ENCODE results near the gene METTL16.
"Not testable (repeated sequence)": the region's sequence is repeated elsewhere in the genome, so short reads cannot be mapped to it uniquely, and the experiment has no call there.

METTL16 gene

DNA sequence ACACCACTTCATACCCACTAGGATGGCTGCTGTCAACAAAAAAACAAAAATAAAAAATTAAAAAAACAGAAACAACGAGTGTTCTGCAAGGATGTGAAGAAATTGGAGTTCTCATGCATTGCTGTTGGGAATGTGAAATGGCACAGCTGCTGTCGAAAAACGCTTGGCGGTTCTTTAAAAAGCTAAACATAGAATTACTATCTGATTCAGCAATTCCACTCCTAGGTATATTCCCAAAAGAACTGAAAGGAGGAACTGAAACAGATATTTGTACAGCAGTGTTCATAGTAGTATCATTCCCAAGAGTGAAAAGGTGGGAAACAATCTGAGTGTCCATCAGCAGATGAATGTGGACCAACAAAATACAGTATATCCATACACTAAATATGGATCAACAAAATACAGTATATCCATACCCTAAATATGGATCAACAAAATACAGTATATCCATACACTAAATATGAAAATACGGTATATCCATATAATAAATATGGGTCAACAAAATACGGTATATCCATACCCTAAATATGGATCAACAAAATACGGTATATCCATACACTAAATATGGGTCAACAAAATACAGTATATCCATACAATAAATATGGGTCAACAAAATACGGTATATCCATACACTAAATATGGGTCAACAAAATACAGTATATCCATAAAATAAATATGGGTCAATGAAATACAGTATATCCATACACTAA, 8.7 kb downstream of the METTL16 start:
- DNase-seq, result no peak

DNA sequence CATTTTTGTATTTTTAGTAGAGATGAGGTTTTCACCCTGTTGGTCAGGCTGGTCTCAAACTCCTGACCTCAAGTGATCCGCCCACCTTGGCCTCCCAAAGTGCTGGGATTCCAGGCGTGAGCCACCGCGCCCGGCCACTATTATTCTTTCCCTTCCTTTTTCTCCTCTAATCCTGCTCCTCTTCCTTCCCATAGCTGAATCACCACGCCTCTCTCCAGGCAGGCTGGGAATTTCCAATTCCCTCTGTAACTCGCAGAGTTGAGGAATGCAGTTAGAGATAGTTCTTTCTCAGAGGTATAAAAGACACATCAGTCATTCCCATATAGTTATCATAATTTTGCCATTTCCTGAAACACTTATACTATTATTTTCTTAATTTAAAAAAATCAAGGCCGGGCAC, 11.2 kb downstream of the METTL16 start:
- DNase-seq, result no peak

DNA sequence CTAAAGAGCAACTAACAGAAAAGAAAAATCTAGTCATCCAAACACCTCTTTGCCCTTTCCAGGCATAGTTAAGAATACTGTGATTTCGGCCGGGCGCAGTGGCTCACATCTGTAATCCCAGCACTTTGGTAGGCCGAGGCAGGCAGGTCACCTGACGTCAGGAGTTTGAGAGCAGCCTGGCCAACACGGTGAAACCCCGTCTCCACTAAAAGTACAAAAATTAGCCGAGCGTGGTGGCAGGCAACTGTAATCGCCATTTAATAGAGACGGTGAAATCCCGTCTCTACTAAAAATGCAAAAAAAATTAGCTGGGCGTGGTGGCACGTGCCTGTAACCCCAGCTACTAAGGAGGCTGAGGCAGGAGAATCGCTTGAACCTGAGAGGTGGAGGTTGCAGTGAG, 22.4 kb downstream of the METTL16 start:
- DNase-seq, result not testable (repeated sequence)

DNA sequence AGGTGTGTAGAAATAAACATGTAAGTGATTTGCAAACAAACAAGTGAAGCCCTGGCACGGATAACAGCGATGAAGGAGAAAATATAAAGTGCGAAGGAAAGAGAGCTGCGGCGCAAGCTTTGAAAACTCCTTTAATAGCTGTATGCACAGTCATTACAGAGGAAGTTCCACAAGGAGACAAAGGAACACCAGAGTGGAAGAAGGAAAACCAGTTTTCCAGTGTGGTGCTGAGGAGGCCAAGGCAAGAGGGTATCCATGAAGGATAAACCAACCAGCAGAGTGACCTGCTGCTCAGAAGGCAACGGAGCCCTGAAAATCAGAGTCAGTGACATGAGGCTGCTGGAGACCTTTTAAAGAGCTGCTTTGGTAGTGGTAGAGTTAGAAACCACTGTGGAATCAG, 24.4 kb downstream of the METTL16 start:
- DNase-seq, result no peak

DNA sequence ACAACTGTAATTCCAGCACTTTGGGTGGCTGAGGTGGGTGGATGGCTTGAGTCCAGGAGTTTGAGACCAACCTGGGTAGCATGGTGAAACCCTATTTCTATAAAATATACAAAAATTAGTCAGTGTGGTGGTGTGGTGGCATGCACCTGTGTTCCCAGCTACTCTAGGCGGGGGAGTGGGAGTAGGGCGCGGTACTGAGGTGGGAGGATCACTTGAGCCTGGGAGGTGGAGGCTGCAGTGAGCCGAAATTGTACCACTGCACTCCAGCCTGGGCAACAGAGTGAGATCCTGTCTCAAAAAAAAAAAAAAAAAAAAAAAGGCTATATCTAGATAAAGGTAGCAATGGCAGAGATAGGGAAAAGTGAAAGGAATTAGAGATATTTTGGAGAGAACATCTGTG, 25.0 kb downstream of the METTL16 start:
- not testable (repeated sequence) for DNase-seq

DNA sequence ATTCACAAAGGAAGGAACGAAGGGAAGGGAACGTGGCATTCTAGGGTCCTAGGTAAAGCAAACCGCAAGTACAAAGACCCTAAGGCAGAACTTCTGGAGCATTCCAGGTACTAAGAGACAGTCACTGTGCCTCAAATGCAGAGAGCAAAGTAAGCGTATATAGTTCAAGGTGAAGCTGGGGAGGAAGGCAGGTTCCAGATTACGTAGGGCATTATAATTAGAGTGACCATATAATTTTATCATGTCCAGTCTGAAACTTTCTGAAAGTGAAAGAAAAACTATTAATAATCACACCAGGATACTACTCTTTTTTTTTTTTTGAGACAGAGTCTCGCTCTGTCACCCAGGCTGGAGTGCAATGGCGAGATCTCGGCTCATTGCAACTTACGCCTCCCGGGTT, 25.7 kb downstream of the METTL16 start:
- no peak for DNase-seq

DNA sequence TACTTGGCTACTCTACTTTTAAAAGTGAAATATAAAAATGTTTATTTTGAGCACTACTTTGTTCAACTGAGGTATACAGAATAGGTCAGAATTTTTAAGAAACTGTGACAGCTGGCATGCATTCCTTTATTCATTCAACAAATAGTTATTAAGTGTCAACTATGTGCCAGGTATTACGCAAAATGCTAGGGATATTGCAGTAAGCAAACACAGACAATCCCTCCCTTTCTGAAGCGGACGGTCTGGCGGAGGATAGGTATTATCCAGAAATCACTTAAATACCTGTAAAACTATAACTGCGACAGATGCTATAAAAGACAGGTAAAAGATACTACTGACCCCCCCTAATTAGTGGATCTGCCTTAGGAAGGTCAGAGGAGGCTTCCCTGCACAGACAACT, 26.1 kb downstream of the METTL16 start:
- no peak for DNase-seq

DNA sequence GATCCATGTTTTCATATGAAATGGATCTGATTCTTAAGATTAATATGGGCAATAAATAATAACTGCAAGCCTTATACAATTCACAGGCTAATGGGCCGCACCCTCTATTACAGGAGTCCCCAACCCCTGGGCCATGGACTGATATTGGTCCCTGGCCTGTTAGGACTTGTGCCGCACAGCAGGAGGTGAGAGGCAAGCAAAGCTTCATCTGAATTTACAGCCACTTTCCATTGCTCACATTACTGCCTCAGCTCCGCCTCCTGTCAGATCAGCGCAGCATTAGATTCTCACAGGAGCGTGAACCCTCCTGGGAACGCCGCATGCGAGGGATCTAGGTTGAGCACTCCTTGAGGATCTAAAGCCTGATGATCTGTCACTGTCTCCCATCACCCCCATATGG, 26.8 kb downstream of the METTL16 start:
- no peak for DNase-seq

DNA sequence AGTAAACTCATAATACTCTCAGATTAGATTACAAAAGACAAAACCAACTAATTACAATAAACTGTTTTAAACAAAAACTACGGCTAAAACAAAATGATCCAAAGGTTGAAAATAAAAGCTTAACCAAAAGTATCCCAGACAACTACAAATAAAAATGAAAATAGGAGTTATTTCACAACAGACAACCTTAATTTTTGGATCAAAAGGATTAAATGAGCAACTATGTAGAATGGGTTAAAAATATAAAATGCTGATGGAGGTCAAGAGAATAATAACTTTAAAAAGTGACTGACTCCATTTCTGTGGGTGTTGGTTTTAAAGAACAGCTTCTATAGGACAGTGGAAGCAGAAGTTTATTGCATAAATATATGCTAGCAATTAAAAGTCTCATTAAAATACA, 28.6 kb downstream of the METTL16 start:
- no peak for DNase-seq

DNA sequence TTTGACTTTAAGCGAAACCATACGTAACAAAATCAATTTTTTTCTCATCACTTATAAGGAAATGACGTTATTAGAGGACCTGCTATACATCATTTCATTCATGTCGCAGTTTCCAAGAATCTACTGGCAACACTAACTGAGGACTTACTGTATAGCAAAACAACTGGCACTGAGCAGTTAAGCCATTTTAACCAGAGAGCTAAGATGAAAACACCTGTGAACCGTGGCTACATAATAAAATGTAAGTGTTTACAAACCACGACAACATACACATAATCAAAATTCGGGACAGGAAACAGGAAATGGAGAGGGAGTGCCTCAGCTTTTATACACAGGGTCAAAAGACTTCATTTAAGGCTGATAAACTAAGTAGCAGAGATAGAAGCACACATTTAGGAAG, 29.5 kb downstream of the METTL16 start:
- DNase-seq, result no peak

DNA sequence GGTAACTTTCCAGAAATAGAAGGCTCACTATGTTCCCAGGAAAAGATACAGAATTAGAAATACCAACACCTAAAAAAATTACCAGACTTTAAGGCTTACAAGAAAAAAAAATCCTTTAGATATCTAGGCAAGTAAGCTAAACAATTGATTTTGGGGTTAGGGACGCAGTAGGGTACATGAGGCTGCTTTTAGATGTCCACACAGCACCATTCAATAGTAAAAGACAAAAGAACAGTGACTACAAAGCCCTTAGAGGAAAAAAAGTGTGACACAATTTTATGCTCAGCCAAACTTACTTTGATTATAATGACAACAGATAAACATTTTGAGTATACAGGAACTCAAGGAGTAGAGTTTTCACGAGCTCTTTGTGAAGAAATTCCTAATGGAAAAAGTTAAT, 29.9 kb downstream of the METTL16 start:
- no peak for DNase-seq

DNA sequence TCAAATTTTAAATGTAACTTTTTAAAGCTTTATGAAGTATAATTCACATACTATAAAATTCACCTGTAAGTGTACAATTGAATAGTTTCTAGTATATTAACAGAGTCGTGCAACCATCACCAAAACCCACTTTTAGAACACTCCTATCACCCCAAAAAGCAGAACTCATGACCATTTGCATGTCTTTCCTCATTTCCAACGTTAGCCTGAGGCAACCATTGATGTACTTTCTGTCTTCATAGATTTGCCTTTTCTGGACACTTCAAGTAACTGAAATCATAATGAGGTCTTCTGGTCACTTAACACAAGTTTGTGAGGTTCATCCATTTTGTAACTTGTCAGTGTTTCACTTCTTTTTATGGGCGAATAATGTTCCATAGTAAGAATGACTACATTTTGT, 33.2 kb downstream of the METTL16 start:
- DNase-seq, result no peak

DNA sequence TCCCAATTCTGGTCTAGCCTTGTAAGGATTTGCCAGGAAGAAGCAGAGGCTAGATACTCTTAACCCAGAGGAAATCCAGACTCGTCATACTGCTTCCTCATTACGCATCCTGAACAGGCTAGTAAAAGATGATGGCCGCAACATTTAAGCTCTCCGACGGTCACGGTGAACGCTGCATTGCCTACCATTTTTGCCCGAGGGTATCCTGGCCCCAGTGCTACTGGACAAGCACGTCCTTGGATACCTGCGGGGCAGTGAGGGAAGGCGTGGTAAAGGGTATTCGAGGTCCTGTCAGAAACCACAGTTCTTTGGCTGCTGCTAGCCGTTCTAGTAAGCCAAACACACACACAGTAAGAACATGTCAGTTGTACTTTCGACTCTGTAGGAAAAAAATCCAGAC, 36.6 kb downstream of the METTL16 start:
- DNase-seq, result no peak

DNA sequence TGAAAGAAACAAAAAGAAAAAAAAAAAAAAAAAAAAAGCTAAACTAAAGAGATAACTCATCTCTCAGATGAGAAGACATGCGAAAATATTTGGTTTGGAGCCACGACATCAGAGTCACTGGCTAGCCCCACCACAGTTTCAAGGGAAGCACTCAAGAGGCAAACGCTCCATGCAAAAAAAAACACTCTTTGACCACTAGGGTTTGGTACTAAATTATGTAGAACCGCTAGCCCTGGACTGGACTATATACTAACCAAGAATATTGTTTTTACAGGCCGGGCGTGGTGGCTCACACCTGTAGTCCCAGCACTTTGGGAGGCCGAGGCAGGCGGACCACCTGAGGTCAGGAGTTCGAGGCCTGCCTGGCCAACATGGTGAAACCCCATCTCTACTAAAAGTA, 37.3 kb downstream of the METTL16 start:
- DNase-seq, result no peak

DNA sequence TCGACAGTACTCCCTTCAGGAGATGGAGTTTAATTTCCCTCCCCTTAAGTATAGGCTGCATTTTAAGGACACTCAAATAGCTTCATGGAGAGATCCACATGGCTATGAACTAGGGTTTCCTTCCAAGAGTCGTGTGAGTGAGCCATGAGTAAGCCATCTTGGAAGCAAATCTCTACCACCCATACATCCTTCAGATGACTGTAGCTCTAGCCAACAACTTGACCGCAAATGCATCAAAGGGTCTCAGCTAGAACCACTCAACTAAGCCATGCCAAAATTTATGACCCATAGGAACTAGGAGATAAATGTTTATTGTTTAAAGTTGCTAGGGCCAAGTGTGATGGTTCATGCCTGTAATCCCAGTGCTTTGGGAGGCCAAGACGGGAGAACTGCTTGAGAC, 43.4 kb downstream of the METTL16 start:
- DNase-seq, result peak; percentile 97

DNA sequence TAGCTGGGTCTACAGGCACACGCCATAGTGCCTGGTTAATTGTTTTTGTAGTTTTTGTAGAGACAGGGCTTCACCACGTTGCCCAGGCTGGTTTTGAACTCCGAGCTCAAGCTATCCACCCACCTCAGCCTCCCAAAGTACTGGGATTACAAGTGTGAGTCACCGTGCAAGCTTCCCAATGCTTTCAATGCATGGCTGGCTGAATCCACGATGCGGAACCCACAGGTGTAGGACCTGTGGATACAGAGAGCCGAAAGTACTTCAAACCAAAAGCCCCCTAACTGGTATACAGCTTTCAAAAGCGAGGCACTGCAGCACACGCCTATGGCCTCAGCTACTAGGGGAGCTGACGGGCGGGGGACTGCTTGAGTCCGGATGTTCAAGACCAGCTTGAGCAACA, 44.8 kb downstream of the METTL16 start:
- DNase-seq, result no peak

DNA sequence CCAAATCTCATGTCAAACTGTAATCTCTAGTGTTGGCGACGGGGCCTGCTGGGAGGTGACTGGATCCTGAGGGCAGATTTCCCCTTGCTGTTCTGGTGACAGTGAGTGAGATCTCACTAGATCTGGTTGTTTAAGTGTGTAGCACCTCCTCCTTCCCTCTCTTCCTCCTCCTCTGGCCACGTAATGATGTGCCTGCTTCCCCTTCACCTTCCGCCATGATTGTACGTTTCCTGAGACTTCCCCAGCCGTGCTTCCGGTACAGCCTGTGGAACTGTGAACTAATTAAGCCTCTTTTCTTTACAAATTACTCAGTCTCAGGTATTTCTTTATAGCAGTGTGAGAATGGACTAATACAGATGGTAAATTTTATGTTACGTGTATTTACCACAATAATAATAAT, 49.2 kb downstream of the METTL16 start:
- no peak for DNase-seq

DNA sequence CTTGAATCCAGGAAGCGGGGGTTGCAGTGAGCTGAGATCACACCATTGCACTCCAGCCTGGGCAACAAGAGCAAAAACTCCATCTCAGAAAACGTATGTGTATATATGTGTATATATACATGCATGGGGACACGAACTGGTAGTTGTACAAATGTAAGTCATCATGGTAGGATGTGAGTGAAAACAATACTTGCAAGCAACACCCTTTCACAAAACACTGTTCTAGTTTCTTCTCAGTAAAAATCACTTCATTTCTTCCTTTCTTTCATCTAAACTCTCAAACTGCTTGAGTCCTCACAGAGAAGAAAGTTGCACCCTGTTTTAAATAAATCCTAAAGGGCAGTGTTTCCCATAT, 51.8 kb downstream of the METTL16 start:
- DNase-seq, result no peak

DNA sequence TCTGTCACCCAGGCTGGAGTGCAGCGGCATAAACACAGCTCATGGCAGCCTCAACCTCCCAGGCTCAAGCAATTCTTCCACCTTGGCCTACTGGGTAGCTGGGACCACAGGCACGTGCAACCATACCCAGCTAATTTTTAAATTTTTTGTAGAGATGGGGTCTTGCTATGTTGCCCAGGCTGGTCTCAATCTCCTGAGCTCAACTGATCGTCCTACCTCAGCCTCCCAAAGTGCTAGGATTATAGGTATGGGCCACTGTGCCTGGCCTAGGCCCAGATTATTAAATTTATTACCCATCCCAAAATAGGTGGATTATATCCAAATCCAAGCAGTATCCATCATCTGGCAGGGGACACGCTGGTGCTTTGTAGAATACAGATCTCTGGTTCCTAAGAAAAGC, 53.8 kb downstream of the METTL16 start:
- DNase-seq, result no peak

DNA sequence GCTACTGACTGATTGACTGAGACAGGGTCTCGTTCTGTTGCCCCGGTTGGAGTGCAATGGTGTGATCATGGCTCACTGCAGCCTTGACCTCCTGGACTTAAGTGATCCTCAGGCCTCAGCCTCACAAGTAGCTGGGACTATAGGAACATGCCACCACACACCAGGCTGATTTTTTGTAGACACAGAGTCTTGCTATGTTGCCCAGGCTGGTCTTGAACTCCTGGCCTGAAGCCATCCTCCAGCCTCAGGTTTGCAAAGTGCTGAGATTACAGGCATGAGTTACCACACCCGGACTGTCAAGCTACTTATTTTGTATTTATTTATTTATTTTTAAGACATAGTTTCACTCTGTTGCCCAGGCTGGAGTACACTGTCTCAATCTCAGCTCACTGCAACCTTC, 55.2 kb downstream of the METTL16 start:
- no peak for DNase-seq

DNA sequence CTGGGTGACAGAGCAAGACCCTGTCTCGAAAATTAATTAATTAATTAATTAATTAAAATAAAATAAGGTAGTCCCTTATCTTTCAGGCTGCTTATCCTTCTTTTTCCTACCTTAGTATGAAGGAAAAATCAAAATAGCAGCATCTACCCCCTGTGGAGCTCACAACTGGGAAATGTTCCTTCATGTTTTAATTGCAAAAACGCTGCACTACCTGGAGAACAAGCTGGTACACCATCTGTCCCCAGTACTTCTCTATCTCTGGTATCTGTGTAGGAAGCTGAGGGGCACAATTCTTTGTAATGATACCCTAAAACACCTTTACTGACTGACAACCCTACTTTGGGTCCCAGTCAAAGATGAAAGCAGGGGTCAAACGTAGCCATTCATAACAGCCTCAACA, 55.7 kb downstream of the METTL16 start:
- DNase-seq, result no peak

DNA sequence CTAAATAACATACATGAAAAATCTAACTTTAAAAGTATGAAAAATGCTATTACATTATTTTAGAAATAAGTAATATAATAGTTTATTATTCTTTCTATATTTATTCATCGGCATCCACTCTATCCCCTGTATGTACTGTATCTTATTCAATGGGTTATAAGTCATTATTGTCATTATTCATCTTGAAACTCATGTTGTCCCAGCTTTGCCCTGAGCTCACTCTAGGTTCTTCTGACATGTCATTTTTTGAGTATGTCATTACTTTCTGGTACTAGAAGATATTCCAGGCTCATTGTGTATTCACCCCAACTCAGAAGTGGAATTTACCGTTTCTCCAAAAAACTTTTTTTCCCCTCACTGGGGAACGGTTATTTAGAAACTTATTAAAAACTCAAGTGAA, 57.8 kb downstream of the METTL16 start:
- DNase-seq, result no peak

DNA sequence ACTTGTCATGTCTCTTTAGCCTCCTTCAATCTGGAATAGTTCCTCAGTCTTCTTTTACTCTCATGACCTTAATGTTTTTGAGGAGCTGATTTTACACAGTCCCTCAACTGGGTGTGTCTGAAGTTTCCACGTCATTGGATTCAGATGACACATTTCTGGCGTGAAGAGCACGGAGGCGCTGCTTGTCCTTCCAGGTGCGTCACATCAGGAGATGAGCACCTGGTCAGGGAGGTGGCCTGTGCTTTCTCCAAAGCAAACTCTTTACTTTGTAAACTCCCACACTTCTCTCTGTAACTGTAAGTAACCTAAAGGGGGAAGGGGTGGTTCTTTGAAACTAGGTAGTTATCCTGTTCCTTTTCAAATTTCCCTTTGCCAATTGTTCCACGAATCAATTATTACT, 58.4 kb downstream of the METTL16 start:
- DNase-seq, result no peak

DNA sequence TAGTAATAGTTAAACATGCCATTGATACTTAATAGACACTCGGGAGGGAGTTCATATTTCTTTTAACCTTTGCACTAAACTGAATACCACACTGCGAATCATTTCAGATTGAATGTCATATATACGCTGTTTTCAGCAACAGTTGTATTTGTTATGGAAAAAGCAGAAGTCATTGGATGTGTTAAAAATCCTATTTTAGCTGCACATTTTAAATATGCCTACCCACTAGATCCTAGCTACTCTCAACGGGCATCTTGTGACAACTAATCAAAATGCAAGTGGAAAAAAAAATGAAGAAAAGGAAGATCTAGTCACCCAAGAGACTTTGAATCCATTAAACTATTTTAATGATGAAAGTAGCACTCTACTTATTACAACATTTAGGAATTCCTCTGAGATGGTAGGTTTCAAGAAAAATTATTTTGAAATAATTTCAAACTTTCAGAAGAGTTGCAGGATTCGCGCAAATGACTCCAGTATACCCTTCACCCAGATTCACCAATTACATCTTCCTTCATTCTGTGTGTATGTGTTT, 59.4 kb downstream of the METTL16 start:
- no peak for DNase-seq

DNA sequence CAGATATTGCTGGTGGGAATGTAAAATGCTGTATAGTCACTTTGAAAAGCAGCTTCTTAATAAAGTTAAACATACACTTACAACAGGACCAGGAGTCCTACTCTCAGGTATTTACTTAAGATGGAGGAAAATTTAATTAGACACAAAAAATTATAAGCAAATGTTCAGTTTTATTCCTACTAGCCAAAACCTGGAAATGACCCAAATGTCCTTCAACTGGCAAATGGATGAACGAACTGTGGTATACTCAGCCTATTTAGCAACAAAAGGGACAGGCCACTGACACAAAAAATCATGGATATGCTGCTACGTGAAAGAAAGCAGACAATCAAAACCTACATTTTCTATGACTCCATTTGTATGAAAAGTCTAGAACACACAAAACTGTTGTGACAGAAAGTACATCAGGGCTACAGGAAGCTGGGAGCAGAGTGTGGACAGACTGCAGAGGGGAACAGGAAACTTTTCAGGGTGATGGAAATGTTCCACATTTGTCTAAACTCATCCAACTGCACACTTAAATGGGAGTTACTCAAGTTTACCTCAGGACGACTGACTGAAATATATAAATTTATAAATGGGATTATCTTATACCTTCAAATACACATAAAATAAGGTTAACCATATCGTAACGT, 61.6 kb downstream of the METTL16 start:
- DNase-seq, result no peak
